DOHH2 (cell line): ENCODE results near the gene CCDC85B.

ENCODE experiments used
- EZH2phosphoT487 ChIP-seq: fragments of 200-600 bp; sonication (generic); IDR thresholded peaks from 2 replicates; pipeline ENCODE4 v1.6.1; 2017; ENCODE audit warnings: borderline replicate concordance, mild to moderate bottlenecking, antibody characterized with exemption, low read length, moderate library complexity, mixed read lengths
- TF ChIP-seq, protein P1 (sequence below): fragments of 200-600 bp; sonication (generic); IDR thresholded peaks from one replicate; pipeline ENCODE4 v1.5.1; 2014; ENCODE audit warnings: antibody characterized with exemption, mild to moderate bottlenecking, low read depth, low read length; ENCODE audit not compliant: poor library complexity, severe bottlenecking

- TF ChIP-seq, protein P1, sequence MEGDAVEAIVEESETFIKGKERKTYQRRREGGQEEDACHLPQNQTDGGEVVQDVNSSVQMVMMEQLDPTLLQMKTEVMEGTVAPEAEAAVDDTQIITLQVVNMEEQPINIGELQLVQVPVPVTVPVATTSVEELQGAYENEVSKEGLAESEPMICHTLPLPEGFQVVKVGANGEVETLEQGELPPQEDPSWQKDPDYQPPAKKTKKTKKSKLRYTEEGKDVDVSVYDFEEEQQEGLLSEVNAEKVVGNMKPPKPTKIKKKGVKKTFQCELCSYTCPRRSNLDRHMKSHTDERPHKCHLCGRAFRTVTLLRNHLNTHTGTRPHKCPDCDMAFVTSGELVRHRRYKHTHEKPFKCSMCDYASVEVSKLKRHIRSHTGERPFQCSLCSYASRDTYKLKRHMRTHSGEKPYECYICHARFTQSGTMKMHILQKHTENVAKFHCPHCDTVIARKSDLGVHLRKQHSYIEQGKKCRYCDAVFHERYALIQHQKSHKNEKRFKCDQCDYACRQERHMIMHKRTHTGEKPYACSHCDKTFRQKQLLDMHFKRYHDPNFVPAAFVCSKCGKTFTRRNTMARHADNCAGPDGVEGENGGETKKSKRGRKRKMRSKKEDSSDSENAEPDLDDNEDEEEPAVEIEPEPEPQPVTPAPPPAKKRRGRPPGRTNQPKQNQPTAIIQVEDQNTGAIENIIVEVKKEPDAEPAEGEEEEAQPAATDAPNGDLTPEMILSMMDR: no peak
- no peak for TF ChIP-seq EZH2phosphoT487
These were observed 3.4 kb upstream of the CCDC85B start for GRCh38 chr11:65886826-65887722.
